Thyroid gland (tissue), 4 donors: ENCODE data around the gene ZNF365. TPM values are rescaled to one million over a fixed set of nuclear protein-coding genes. Genes with fewer than 3 reads are reported as not detected.

Experiments used
- DNase-seq, 2 donors: peaks; one replicate each; pipeline ENCODE4 v3.0.0-alpha.2; 2019
- H3K27ac ChIP-seq, 3 donors: fragments of 200-600 bp; sonication (generic); 1 replicate in 2 of 3; 2 replicates in 1 of 3; pipeline ENCODE4 v1.5.1; 2016 to 2019; ENCODE audit warnings: mild to moderate bottlenecking in 1 of 3, moderate library complexity in 1 of 3
- H3K27me3 ChIP-seq: fragments of 200-600 bp; sonication (generic); one replicate; pipeline ENCODE4 v1.5.1; 2019
- H3K36me3 ChIP-seq, 2 donors: fragments of 200-600 bp; sonication (generic); one replicate each; pipeline ENCODE4 v1.5.1; 2016 to 2019
- H3K4me1 ChIP-seq, 2 donors: fragments of 200-600 bp; sonication (generic); one replicate each; pipeline ENCODE4 v1.5.1; 2017 to 2019
- H3K4me3 ChIP-seq, 3 donors: fragments of 200-600 bp; sonication (generic); replicated peaks in 1 of 3; 1 replicate in 2 of 3; 2 replicates in 1 of 3; pipeline ENCODE4 v1.5.1; 2016; ENCODE audit warnings: mild to moderate bottlenecking in 1 of 3
- H3K9me3 ChIP-seq: fragments of 200-600 bp; sonication (generic); one replicate; pipeline ENCODE4 v1.5.1; 2017
- POLR2A ChIP-seq, 2 donors: fragments of 450-650 bp; IDR thresholded peaks; one replicate each; pipeline ENCODE4 v1.6.1; 2017; ENCODE audit warnings: antibody characterized with exemption in 2 of 2, mild to moderate bottlenecking in 2 of 2, moderate library complexity in 1 of 2
- WGBS, 2 donors: methylation state at CpG; one replicate each; pipeline ENCODE4 v1.1.5; 2017; 5-methylcytosine and 5-hydroxymethylcytosine counted together
- intact Hi-C: fragments of 100-400 bp; cut with DNase I; formaldehyde crosslinking; loops from one replicate; pipeline ENCODE4 v1.15.1; 2023
- total RNA-seq, 4 donors: library from RNA; depleted of rRNA; stranded (reverse); fragments of >200 nt; gene quantifications; one replicate each; pipeline ENCODE4 v1.2.3, GENCODE V29; 2016
- TF ChIP-seq, protein P1 (sequence below), 6 experiments: fragments of 200-600 bp in 3 of 6; fragments of 450-650 bp in 3 of 6; sonication (generic) in 3 of 6; IDR thresholded peaks; one replicate each; pipeline ENCODE4 v1.5.1; 2016 to 2019; ENCODE audit warnings: antibody characterized with exemption in 6 of 6, mild to moderate bottlenecking in 2 of 6, inconsistent platforms in 1 of 6, moderate library complexity in 1 of 6

The ZNF365 gene
- total RNA-seq, 4 donors from 2014 or later, result 0.63 to 1.2 TPM; not detected in 2

GRCh38 chr10:62414359-62414758, 40.2 kb downstream of the ZNF365 start:
- no peaks in the 10 kb centered on the region for H3K36me3 ChIP-seq
- DNase-seq, result no peak
- H3K27me3 ChIP-seq, result no peaks in the 10 kb centered on the region
- TF ChIP-seq, protein P1, sequence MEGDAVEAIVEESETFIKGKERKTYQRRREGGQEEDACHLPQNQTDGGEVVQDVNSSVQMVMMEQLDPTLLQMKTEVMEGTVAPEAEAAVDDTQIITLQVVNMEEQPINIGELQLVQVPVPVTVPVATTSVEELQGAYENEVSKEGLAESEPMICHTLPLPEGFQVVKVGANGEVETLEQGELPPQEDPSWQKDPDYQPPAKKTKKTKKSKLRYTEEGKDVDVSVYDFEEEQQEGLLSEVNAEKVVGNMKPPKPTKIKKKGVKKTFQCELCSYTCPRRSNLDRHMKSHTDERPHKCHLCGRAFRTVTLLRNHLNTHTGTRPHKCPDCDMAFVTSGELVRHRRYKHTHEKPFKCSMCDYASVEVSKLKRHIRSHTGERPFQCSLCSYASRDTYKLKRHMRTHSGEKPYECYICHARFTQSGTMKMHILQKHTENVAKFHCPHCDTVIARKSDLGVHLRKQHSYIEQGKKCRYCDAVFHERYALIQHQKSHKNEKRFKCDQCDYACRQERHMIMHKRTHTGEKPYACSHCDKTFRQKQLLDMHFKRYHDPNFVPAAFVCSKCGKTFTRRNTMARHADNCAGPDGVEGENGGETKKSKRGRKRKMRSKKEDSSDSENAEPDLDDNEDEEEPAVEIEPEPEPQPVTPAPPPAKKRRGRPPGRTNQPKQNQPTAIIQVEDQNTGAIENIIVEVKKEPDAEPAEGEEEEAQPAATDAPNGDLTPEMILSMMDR (IDR thresholded peaks at IDR 0.05), result no peak
- TF ChIP-seq POLR2A (IDR thresholded peaks at IDR 0.05), result no peak
- no peak overlapping the region for H3K27ac ChIP-seq
- no peaks in the 10 kb centered on the region for H3K9me3 ChIP-seq
- H3K4me1 ChIP-seq, result no peaks in the 10 kb centered on the region
- intact Hi-C loops, result no loop called here
- no peak overlapping the region for H3K4me3 ChIP-seq
- WGBS, 2 donors, result 34 to 90% methylated on average over 1 of the region's 1 CpG

DNA sequence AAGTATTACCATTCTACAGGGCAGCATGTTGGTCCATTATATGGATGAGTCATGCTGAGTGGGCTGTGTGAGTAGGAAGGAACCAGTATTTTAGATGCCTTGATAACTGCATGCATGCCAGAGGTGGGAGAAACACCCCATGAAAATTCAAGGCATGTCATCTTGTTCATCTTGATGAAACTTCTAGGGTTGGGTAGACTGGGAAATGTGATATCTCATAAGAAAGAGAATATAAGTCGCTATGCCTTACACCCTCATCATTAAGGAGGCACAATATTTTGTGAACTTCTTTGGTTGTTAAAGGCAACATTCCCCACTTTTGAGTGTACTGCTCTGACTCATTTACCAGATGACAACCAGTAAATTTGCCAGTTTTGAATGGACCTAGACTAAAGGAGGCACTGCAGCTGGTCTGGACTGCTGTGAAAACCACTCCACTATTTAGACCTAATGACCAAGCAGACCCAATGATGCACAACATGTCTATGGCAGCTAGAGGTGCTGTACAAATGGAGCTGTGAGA, 48.0 kb downstream of the ZNF365 start:
- no peak for DNase-seq
- H3K4me1 ChIP-seq, result no peaks in the 10 kb centered on the region
- no peak overlapping the region for H3K27ac ChIP-seq
- H3K9me3 ChIP-seq, result no peaks in the 10 kb centered on the region
- H3K36me3 ChIP-seq, result no peaks in the 10 kb centered on the region
- intact Hi-C loops, result no loop called here
- no peak overlapping the region for H3K4me3 ChIP-seq
- no peak for TF ChIP-seq POLR2A (IDR thresholded peaks at IDR 0.05)
- TF ChIP-seq, protein P1 (IDR thresholded peaks at IDR 0.05), result no peak
- no peaks in the 10 kb centered on the region for H3K27me3 ChIP-seq
- WGBS, 2 donors, result 41 to 75% methylated on average over 1 of the region's 1 CpG

DNA sequence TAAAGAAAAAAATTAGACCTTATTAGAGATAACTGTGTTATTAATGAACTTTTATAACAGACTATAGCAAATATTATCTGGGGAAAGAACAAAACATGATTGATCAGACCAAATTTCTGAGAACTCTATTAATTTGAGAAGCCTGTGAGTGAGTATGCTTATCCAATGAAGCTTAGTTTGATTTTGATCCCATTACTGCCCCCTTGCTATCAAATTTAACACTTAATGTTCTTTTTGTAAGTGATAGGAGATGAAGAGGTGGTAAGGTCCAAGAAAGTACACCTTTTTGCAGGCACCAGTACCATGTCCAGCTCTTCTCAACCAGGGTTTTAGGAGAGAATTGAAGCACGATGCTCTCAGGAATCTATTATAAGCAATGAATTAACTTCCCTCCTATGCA, 49.9 kb downstream of the ZNF365 start:
- H3K36me3 ChIP-seq, result no peaks in the 10 kb centered on the region
- H3K27me3 ChIP-seq, result no peaks in the 10 kb centered on the region
- no peaks in the 10 kb centered on the region for H3K9me3 ChIP-seq
- no peak overlapping the region for H3K4me3 ChIP-seq
- no peaks in the 10 kb centered on the region for H3K4me1 ChIP-seq
- DNase-seq, result no peak
- H3K27ac ChIP-seq, result no peak overlapping the region
- WGBS, 2 donors, result 90 to 100% methylated on average over 1 of the region's 1 CpG
- TF ChIP-seq, protein P1 (IDR thresholded peaks at IDR 0.05), result no peak
- TF ChIP-seq POLR2A (IDR thresholded peaks at IDR 0.05), result no peak
- intact Hi-C loops, result no loop called here

- no peaks in the 10 kb centered on the region for H3K4me1 ChIP-seq
- no peak overlapping the region for H3K27ac ChIP-seq
- H3K36me3 ChIP-seq, result no peaks in the 10 kb centered on the region
- H3K9me3 ChIP-seq, result no peaks in the 10 kb centered on the region
- H3K27me3 ChIP-seq, result no peaks in the 10 kb centered on the region
- intact Hi-C loops, result no loop called here
- H3K4me3 ChIP-seq, result no peak overlapping the region
- no peak for DNase-seq
- TF ChIP-seq, protein P1 (IDR thresholded peaks at IDR 0.05), result no peak
- no peak for TF ChIP-seq POLR2A (IDR thresholded peaks at IDR 0.05)
- WGBS, 2 donors, result 90 to 96% methylated on average over 1 of the region's 1 CpG
Measured at GRCh38 chr10:62426086-62426485, 51.9 kb downstream of the ZNF365 start.

GRCh38 chr10:62426600-62426999, 52.4 kb downstream of the ZNF365 start:
- Histone ChIP-seq H3K9me3 (no peaks in the 10 kb centered on the region), H3K36me3 (no peaks in the 10 kb centered on the region), H3K4me1 (no peaks in the 10 kb centered on the region), H3K4me3 (no peak overlapping the region), H3K27ac (no peak overlapping the region), H3K27me3 (no peaks in the 10 kb centered on the region)
- WGBS, 2 donors, result 82 to 90% methylated on average over 3 of the region's 3 CpGs
- no peak for DNase-seq
- intact Hi-C loops, result no loop called here
- TF ChIP-seq, protein P1 (IDR thresholded peaks at IDR 0.05), result no peak
- TF ChIP-seq POLR2A (IDR thresholded peaks at IDR 0.05), result no peak
